ENCODE results near the gene TROAP. TPM values are rescaled to one million over a fixed set of nuclear protein-coding genes. Genes with fewer than 3 reads are reported as not detected.
A peak's percentile ranks its signal among the peaks of the same experiment; 100 is the strongest.
"Not testable (repeated sequence)": the region's sequence is repeated elsewhere in the genome, so short reads cannot be mapped to it uniquely, and the experiment has no call there.

The TROAP gene
- total RNA-seq, 1 donor from 2014 or later: 9.6 TPM

DNA sequence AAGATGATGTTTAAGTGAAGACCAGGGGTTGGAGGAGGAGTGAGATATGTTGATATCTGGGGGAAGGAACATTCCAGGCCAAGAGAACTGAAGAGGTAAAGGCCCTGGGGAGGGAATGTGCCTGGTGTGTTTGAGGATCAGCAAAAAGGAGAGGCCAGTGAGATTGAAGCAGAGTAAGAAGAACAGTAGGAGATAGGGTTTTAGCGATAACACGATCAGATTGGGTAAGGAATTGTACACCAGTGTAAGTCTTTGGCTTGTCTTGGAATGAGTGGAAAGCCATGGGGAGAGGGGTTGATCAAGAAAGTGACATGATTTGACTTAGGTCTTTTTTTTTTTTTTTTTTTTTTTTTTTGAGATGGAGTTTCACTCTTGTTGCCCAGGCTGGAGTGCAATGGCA, 4.8 kb downstream of the TROAP start:
- no peak for DNase-seq (ENCODE audit: low read depth in 2 of 2)

DNA sequence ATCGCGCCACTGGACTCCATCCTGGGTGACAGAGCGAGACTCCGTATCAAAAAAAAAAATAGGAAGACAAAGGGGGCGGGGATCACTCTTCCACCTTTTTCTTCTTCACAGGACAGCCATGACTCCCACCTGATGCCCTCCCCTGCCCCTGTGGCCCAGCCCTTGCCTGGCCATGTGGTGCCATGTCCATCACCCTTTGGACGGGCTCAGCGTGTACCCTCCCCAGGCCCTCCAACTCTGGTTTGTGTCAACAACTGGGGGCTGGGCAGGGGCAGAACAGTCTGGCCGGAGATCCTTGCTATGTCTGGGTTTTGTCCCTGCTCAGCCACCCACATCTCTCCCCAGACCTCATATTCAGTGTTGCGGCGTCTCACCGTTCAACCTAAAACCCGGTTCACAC, 5.8 kb downstream of the TROAP start:
- DNase-seq (ENCODE audit: low read depth in 2 of 2): no peak

DNA sequence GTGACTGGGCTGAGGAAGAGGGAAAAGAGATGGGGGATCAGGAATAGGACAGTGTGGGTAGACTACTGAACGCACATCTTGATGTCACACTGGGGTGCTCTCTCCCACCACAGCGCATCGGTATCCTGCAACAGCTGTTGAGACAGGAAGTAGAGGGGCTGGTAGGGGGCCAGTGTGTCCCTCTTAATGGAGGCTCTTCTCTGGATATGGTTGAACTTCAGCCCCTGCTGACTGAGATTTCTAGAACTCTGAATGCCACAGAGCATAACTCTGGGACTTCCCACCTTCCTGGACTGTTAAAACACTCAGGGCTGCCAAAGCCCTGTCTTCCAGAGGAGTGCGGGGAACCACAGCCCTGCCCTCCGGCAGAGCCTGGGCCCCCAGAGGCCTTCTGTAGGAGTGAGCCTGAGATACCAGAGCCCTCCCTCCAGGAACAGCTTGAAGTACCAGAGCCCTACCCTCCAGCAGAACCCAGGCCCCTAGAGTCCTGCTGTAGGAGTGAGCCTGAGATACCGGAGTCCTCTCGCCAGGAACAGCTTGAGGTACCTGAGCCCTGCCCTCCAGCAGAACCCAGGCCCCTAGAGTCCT, 7.1 kb downstream of the TROAP start:
- DNase-seq (ENCODE audit: low read depth in 2 of 2): no peak

DNA sequence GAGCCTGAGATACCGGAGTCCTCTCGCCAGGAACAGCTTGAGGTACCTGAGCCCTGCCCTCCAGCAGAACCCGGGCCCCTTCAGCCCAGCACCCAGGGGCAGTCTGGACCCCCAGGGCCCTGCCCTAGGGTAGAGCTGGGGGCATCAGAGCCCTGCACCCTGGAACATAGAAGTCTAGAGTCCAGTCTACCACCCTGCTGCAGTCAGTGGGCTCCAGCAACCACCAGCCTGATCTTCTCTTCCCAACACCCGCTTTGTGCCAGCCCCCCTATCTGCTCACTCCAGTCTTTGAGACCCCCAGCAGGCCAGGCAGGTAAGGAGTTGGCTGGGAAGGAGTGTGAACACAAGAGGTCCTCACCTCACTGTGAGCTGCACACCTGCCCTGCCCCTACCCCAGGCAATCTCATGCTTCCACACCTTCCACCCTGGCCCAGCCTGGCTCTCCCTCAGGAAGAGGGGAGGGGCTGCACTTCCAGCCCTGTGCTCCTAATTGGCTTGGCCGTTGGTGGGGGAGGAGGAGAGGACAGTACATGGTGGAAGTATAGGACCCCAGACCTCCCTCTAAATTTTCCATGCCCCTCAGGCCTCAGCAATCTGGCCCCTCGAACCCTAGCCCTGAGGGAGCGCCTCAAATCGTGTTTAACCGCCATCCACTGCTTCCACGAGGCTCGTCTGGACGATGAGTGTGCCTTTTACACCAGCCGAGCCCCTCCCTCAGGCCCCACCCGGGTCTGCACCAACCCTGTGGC, 7.8 kb downstream of the TROAP start:
- DNase-seq (ENCODE audit: low read depth in 2 of 2): no peak

DNA sequence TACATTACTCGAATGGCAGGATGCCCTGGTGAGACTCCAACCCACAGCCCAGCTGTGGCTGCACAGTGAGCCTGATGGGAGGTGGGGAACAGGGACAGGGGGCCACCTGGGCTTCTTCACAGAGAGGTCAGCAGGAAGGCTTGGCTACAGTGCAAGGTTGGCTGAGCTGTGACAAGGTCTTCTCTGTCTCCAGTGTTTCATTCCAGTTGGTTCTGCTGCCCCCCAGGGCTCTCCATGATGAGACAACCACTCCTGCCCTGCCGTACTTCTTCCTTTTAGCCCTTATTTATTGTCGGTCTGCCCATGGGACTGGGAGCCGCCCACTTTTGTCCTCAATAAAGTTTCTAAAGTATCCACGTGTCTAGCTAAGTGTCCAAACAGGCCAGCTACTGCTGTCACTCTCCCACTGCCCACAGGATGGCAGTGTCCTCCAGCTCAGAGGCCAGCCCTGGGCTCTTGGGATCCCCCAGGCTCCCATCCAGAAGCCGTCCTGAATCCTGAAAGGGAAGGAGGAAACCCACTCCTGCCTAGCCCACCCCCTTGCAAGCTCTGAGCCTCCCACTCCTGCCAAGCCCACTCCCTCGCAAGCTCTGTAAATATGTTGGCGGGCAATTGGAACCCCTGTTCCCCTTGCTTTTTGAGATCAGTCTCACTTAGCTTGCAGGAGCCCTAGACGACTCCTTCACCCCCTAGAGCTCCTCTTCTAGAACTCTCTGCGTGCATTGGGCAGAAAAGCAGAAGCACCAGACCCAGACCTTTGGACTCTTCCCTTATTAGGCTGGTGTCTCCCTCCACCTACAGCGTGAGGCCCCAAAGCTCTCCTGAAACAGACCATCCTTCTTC, 8.5 kb downstream of the TROAP start:
- DNase-seq (ENCODE audit: low read depth in 2 of 2): peak; percentile 68 to 83

DNA sequence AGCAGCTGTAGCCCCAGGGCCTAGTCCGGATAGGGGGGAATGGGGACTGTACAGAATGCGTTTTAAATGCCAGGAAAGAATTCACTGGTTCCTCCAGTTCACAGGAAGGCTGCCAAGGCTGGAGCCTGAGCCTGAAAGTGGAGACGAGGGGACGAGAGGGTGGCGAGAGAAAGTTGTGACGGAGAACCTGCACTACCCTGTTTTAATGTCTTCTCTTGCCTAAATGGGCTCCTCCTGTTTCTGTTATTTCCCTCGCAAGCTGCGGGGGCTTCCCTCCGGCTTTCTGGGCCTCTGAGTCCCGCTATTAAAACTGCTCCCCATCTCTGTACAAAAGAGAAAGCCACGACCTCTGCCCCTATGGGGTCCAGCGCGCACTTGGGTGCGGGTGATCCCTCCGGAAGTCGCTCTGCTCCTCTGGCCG, 9.4 kb downstream of the TROAP start:
- no peak for DNase-seq (ENCODE audit: low read depth in 2 of 2)

DNA sequence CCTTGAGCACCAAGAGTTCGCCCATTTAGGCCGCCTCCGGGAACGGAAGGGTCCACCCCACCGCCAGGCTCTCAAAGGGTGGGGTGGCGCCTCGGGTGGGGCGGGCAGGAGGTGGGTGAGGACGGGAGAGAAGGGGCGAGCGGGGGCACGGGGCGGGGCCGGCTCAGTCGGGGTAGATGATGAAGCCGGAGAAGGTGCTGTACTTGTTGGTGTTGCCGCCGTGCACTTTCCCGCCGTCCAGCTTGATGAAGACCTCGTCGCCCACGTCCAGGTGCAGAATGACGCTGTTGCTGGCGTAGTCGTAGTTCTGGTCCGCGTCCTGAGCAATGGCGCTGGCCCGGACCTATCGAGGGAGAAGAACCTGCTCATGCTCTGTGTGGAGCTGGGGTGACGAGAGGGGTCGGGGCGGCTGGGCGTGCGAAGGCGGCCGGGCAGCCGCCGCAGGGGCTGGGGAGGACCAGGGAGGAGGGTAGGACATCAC, 9.9 kb downstream of the TROAP start:
- DNase-seq (ENCODE audit: low read depth in 2 of 2): no peak

DNA sequence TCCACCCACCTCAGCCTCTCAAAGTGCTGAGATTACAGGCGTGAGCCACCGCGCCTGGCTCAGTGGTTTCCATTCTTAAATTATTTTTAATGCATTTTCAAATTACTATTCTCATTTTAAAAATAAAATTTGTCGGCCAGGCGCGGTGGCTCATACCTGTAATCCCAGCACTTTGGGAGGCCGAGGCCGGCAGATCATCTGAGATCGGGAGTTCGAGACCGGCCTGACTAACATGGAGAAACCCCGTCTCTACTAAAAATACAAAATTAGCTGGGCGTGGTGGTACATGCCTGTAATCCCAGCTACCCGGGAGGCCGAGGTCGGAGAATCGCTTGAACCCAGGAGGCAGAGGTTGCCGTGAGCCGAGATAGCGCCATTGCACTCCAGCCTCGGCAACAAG, 10.7 kb downstream of the TROAP start:
- DNase-seq (ENCODE audit: low read depth in 2 of 2): not testable (repeated sequence)

DNA sequence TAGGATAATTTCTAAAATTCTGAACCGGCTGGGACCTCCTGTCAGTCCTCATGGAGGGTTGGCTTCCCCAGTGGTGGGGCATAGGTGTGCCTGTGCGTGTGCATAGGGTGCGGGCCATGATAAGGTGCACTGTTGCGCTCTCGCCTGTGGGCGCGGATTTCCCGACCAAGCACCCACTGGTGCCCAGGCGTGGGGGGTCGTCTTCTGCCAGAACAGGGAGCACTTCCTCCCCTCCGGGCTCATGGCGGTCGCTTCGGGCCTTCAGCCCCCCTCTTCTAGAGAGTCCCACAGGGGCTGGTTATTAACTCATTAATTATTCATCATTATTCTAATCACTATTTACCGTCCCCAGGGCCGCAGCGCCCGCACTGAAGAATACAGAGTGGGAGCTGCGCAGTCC, 11.2 kb downstream of the TROAP start:
- DNase-seq (ENCODE audit: low read depth in 2 of 2): no peak

DNA sequence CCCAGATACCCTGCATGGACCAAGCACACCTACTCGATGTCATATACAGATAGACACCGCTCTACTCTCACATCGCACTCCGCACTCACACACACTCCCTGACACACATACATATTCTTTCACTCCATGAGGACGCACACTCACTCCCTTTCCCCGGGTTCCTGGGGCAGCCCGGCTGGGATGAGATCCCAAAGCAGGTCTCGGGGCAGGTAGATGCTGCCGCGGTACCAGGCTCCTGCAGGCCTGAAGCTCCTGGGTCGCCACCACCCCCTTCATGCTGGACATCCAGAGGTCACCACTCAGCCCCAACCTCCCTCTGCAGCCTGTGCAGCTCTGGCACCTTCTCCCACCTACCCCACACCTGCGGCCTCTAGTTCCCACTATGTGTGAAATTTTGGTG, 11.6 kb downstream of the TROAP start:
- no peak for DNase-seq (ENCODE audit: low read depth in 2 of 2)

DNA sequence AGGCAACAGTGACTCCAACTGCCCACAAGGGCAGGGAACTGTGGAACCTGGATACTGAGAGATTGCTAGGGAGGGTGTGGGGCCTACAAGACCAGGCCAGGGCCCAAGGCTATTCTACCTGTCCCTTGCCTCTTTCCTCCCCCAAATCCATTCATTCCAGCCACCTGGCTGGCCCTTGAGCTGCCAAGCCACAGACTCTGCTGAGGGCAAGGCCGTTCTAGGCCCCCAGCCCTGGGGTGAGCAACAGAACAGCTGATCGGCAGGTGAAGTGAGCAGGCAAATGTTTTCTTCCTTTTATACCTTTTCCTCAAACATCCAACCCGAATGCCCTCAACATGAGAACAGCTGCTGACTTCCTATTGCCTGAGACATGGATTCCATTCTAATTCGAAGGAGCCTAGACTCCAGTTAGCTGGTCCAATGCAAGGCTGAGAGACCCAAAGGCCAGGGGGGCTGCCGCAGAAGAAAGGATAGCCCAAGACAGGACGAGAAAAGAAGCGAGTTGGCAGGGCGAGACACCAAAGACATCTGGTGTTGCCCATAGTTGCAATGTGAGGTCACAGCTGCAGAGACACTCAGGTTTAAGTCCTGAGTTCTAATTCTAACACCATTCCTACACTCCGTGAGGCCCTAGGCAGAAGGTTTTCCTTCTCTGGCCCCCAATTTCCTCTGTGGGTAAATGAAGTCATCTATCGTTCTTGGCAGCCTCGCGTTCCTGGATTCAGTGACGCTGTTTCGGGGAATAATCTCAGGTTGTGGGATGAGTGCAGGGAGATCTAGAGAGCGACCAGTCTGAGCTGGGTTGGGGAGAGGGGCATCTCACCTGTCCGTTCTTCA, 12.3 kb downstream of the TROAP start:
- DNase-seq (ENCODE audit: low read depth in 2 of 2): no peak

DNA sequence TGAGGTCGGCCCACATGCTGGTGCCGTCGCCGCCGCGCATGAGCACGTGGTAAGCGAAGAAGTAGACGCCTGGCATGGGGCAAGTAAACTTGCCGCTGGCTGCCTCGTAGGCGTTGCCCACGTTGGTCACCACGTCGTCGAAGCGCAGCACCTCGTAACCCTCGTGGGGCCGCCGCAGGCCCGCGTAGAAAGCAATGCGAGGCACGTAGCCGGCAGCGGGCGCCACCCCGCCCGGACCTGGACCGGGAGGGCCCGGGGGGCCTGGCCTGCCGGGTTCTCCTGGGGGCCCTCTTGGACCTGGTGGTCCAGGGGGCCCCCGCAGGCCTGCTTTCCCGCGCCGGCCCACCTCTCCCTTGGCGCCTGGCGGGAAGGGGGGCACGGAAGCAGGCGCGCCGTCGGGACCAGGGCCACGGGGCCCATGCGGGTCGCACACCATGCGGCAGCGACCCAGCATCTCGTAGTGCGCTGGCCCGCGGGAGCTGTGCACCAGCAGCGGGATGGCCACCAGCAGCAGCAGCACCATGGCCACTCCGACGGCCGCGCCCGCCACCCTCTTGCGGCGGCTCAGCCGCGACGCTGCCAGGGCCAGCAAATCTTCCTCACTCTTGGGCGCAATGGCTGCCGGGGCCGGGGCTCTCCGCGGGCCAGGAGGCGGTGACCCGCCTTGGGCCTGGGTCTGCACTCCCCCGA, 13.0 kb downstream of the TROAP start:
- no peak for DNase-seq (ENCODE audit: low read depth in 2 of 2)

DNA sequence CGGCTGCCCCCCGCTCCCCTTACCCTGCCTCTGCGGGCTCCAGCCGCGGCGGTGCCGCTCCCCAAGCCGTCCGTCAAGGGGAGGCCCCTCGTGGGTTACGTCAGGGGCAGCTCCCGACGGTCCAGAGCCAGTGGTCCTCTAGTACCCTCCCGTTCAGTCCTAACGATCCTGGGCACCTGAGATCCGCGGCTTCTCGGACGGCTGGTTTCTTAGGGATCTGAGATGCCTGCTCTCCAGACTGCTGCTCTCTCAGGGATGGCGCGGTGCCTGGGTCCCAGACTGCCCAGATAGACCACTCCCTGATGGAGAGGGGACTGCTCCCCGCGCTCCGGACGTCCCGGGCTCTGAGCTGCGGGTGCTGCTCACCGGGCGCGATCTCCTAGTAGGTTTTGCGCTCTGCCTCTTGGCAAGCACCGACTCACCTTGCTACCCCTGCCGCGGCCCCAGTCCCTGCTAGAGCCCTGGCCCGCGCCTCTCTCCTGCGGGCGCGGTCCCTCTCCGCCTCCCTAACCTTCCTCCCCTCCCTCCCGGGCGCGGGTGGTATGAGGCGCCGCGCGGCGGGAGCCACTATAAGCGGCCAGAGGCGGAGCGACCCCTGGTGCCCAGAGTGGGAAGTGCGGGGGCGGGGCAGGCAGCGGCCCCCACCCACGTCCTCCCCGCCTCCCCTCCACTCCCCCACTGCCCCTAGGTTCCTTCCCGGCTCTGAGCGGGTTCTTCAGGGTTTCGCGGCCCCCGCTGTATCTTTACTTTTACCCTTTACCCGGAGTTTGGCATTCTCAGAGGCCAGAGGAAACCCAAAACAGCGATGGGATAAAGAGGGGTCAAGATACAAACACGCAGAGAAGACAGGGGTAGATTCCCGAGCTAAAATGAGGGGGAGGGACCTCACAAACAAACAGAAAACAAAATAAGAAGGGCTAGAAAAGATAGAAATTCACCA, 13.9 kb downstream of the TROAP start, which contains the start of gene C1QL4:
TSS of gene C1QL4 (minus strand) at position 544 of the 940 bp plus-strand sequence. CDS start 711 bp downstream, outside the sequence.
- peak in 1 of 2 donors; percentile 65 for DNase-seq (ENCODE audit: low read depth in 2 of 2)

DNA sequence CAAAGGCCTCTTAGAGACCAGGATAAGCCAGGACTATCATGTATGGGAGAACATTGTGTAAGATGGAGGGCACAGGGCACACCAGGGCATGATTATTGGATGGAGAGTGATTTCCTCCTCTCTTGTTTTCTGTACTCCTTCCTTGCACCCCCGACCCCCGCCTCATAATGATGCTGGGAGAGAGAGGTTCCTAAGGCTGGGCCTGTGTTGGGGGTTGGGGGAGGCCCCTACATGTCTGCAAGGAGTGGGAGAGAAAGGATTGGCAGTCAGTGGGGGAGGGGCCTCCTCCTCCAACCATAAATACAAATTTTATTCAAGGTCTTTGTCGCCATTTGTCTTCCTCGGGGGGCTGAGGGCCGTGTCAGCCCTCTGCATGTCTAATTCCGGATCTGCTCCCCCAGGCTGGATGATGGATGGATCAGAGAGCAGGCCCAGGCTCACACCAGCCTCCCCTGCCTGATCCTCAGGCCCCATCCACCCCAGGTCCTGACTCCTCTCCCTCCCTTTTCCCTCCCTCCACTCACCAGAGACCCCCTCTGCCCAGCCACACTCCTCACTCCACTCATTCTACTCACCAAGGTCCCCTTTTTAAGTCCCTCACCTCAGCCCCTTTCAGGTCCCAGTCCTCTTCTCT, 15.9 kb downstream of the TROAP start:
- DNase-seq (ENCODE audit: low read depth in 2 of 2): no peak

DNA sequence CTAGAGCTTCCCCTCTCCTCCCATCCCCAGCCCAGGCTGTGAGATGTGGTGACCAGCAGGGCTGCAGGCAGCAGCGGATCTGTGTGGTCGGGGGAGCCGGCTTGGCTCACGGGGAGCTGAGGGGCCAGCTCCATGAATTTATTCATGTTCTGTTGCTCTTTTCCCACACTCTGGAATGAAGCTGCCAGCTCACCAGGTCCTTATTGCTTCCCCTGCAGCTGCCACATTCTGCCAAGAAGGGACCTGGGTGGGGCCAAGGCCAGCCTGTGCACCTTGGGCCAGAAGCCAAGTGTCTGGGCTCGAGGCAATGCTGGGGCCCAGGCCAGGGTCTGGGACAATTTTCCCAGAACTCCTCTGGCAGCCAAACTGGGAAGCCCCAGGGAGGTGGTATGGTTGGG, 16.4 kb downstream of the TROAP start:
- DNase-seq (ENCODE audit: low read depth in 2 of 2): no peak

DNA sequence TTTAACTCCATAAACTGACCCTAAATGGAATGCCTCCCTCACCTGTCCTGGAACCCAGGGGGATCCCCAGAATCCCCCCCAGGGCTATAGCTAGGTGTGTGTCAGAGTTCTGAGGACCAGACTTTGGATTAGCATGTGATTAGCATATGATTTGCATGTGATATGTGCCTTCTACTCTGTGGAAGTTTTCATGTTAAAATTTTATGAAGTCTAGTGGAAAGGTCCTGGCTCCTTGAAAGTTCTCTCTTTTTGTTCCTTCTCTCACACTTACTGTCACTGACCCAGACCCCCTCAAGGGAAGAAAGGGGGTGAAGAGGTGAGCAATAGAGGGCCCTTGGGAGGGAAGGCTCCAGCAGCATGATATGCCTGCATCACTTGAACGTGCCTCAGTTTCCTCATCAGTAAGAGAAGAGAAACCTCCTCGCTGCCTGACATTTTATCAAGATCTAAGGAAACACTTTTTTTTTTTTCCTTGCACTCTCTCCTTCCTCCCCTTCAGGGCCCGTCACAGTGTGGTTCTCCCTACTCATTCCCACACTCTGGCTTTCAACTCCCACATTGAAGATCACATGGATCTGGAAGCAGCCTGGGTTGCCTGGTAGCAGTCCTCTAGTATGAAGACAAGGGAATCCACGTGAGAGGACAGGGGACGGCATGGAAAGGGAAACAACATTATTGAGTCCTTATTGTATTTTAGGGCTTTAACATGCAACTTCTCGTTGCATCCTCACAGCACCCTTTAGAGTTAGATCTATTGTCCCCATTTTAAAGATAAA, 17.2 kb downstream of the TROAP start:
- no peak for DNase-seq (ENCODE audit: low read depth in 2 of 2)

DNA sequence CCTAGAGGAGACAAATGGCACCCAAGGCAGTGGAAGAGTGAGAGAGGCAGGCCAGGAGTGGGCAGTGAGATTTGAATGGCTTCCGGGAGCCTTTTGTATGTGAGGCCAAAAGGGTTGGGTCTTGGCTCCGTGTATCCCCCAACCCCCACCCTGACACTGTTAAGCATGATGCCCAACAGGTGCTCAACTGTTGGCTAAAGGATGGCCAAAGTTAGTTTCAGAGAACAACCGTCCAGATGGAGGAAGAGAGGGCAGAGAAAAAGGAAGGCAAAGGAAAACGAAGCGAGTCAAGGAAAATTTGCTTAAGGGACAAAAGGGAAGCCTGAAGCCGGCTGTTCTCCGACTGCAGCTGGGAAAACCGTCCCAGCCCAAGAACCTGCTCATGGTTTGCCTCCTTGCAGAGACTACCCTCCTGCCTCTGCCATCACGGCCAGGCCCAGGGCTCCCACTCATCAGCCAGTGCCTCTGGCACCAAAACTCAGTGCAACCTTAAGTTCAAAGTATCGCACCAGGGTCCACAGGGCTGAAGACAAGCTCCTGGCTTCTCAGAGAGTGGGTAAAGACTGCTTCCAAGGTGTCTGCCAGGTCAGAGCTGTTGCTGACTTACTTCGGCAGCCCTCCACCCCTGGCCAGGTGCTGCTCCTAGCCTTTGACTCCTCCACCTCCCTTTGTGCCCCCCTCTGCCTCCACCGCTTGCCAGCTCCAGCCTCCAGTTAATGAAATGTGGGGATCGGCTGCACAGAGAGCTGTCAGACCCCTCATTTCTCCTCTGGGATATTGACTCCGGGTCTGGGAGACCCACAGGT, 18.1 kb downstream of the TROAP start:
- no peak for DNase-seq (ENCODE audit: low read depth in 2 of 2)

DNA sequence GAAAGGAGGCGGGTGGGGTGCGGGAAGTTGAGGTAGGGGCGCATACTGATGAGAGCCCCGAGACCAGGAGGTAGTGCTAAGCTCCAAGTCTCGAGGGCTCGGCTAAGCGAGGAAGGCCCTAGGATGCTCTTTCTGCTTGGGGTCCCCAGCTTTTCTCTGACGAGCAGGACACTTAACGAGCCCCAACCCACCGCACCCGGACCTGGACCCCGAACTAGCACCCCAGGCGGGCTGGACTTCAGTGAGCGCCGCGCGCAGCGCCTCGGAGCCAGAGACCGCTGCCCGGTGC, 18.7 kb downstream of the TROAP start:
- no peak for DNase-seq (ENCODE audit: low read depth in 2 of 2)
